NCI-H345 (cell line): ENCODE measurements around the gene EIF4E1B.
"Not testable (repeated sequence)": the region's sequence is repeated elsewhere in the genome, so short reads cannot be mapped to it uniquely, and the experiment has no call there.

Experiments used
- DNase-seq: peaks from one replicate; lab custom pipeline; 2025; lab: John Stamatoyannopoulos, UW

Gene EIF4E1B

GRCh38 chr5:176629853-176630680 lies at the start of gene EIF4E1B, which contains the start of gene SNCB:
EIF4E1B (plus strand) TSS chr5:176630675; CDS start chr5:176642788, 12,113 bp downstream.
SNCB (minus strand) TSS chr5:176630534; CDS start chr5:176629654, 880 bp downstream.
- peak; percentile 81 for DNase-seq

GRCh38 chr5:176581361-176581760 lies 49.1 kb upstream of the EIF4E1B start:
- DNase-seq, result no peak

GRCh38 chr5:176583076-176583475 lies 47.4 kb upstream of the EIF4E1B start:
- no peak for DNase-seq

GRCh38 chr5:176587398-176587797 lies 43.1 kb upstream of the EIF4E1B start:
- DNase-seq, result no peak

GRCh38 chr5:176588297-176588696 lies 42.2 kb upstream of the EIF4E1B start:
- DNase-seq, result no peak

GRCh38 chr5:176589039-176589769 lies 41.3 kb upstream of the EIF4E1B start:
- DNase-seq, result no peak

GRCh38 chr5:176590035-176590717 lies 40.3 kb upstream of the EIF4E1B start:
- peak; percentile 36 for DNase-seq

- not testable (repeated sequence) for DNase-seq
Observed at GRCh38 chr5:176591667-176592066, 38.8 kb upstream of the EIF4E1B start.

GRCh38 chr5:176592573-176592972 lies 37.9 kb upstream of the EIF4E1B start:
- no peak for DNase-seq

GRCh38 chr5:176593273-176593869 lies 37.1 kb upstream of the EIF4E1B start:
- no peak for DNase-seq

- DNase-seq, result no peak
Observed at GRCh38 chr5:176594554-176594953, 35.9 kb upstream of the EIF4E1B start.

- DNase-seq, result no peak
Observed at GRCh38 chr5:176595386-176595943, 35.0 kb upstream of the EIF4E1B start.

GRCh38 chr5:176596069-176596644 lies 34.3 kb upstream of the EIF4E1B start:
- DNase-seq, result no peak

GRCh38 chr5:176596689-176597416 lies 33.6 kb upstream of the EIF4E1B start:
- no peak for DNase-seq

GRCh38 chr5:176597417-176598389 lies 32.8 kb upstream of the EIF4E1B start:
- DNase-seq, result no peak

GRCh38 chr5:176599749-176600430 lies 30.6 kb upstream of the EIF4E1B start:
- not testable (repeated sequence) for DNase-seq

GRCh38 chr5:176601901-176602482 lies 28.5 kb upstream of the EIF4E1B start:
- no peak for DNase-seq

- DNase-seq, result no peak
Observed at GRCh38 chr5:176603091-176603490, 27.4 kb upstream of the EIF4E1B start.
